Natural killer cell (primary cell): ENCODE data around the gene PRPF38B. TPM values are rescaled to one million over a fixed set of nuclear protein-coding genes. Genes with fewer than 3 reads are reported as not detected.

Experiments used
- ATAC-seq, 3 donors: fragments of 150-1000 bp in 2 of 3; fragments of 200-7000 bp in 1 of 3; cut with Tn5 transposase; 1 replicate in 1 of 3; 2 replicates in 2 of 3; pipeline ENCODE4 v1.10.0; 2021; ENCODE audit warnings: mild to moderate bottlenecking in 2 of 3, moderate library complexity in 2 of 3
- DNase-seq, 2 donors: peaks; one replicate each; pipeline versions ENCODE4 v3.0.0 to v3.0.0-alpha.2; 2013 to 2021; ENCODE audit warnings: mixed read lengths in 1 of 2
- H3K27ac ChIP-seq: one replicate; pipeline ENCODE4 v1.5.1; 2013; ENCODE audit warnings: mild to moderate bottlenecking, low read length
- H3K27me3 ChIP-seq: one replicate; pipeline ENCODE4 v1.6.1; 2013; ENCODE audit warnings: low read length; ENCODE audit not compliant: control insufficient read depth, insufficient read depth
- H3K36me3 ChIP-seq: one replicate; pipeline ENCODE4 v1.6.1; 2013; ENCODE audit warnings: low read length; ENCODE audit not compliant: control insufficient read depth, insufficient read depth
- H3K4me1 ChIP-seq: one replicate; pipeline ENCODE4 v1.6.1; 2013; ENCODE audit warnings: low read length; ENCODE audit not compliant: control insufficient read depth, insufficient read depth
- H3K4me3 ChIP-seq: one replicate; pipeline ENCODE4 v1.5.1; 2013; ENCODE audit warnings: low read length
- H3K9me3 ChIP-seq: one replicate; pipeline ENCODE4 v1.6.1; 2013; ENCODE audit warnings: low read length; ENCODE audit not compliant: control insufficient read depth, insufficient read depth
- H3K27ac Mint-ChIP-seq, 2 donors: one replicate each; pipeline ENCODE4 v1.8.0; 2022; ENCODE audit warnings: mild to moderate bottlenecking in 2 of 2, mixed read lengths in 2 of 2, moderate library complexity in 1 of 2
- H3K27me3 Mint-ChIP-seq, 2 donors: one replicate each; pipeline ENCODE4 v1.8.0; 2022; ENCODE audit warnings: low read depth in 2 of 2, mixed read lengths in 2 of 2
- H3K36me3 Mint-ChIP-seq: one replicate; pipeline ENCODE4 v1.8.0; 2022; ENCODE audit warnings: mixed read lengths
- H3K4me1 Mint-ChIP-seq, 2 donors: one replicate each; pipeline ENCODE4 v1.8.0; 2022; ENCODE audit warnings: mixed read lengths in 2 of 2
- H3K4me3 Mint-ChIP-seq: one replicate; pipeline ENCODE4 v1.8.0; 2022; ENCODE audit warnings: mild to moderate bottlenecking, moderate library complexity, mixed read lengths
- H3K9me3 Mint-ChIP-seq, 2 donors: one replicate each; pipeline ENCODE4 v1.8.0; 2022; ENCODE audit warnings: mixed read lengths in 2 of 2
- CTCF ChIP-seq: fragments of 200-600 bp; IDR thresholded peaks from one replicate; pipeline ENCODE4 v1.8.0; 2022; ENCODE audit warnings: antibody characterized with exemption
- WGBS: methylation state at CpG from one replicate; pipeline ENCODE4 v1.1.7; 2013; ENCODE audit warnings: missing lambda C conversion rate; ENCODE audit not compliant: insufficient coverage; 5-methylcytosine and 5-hydroxymethylcytosine counted together
- intact Hi-C: fragments of 100-400 bp; cut with micrococcal nuclease; formaldehyde crosslinking; loops from one replicate; pipeline ENCODE4 v1.14.2; 2022
- total RNA-seq, 4 donors: library from RNA; stranded (reverse); fragments of 120-200 nt in 1 of 4; gene quantifications; one replicate each; pipeline versions ENCODE4 v1.2.3 to v1.2.4, GENCODE V29; 2013 to 2022

Gene PRPF38B
- total RNA-seq, 3 donors from 2014 or later (not counting 1 experiment from before 2014, with no cell fraction given), result 115 to 158 (median 156) TPM

GRCh38 chr1:108728327-108728923 lies 36.3 kb downstream of the PRPF38B start:
- DNase-seq (no peak), ATAC-seq (no peak)
- H3K27ac ChIP-seq, result no peak overlapping the region
- Mint-ChIP-seq H3K4me3 (no peak overlapping the region), H3K27ac (no peak overlapping the region), H3K27me3 (peaks cover 9 to 10% of the 10 kb centered on the region in 2 donors), H3K9me3 (no peaks in the 10 kb centered on the region), H3K36me3 (no peaks in the 10 kb centered on the region), H3K4me1 (no peaks in the 10 kb centered on the region)
- TF ChIP-seq CTCF, result no peak
- no peaks in the 10 kb centered on the region for H3K4me1 ChIP-seq
- 92% methylated on average over 8 of the region's 8 CpGs for WGBS
- no peaks in the 10 kb centered on the region for H3K27me3 ChIP-seq
- no peaks in the 10 kb centered on the region for H3K36me3 ChIP-seq
- no peaks in the 10 kb centered on the region for H3K9me3 ChIP-seq
- intact Hi-C loops, result no loop called here
- H3K4me3 ChIP-seq, result no peak overlapping the region

DNA sequence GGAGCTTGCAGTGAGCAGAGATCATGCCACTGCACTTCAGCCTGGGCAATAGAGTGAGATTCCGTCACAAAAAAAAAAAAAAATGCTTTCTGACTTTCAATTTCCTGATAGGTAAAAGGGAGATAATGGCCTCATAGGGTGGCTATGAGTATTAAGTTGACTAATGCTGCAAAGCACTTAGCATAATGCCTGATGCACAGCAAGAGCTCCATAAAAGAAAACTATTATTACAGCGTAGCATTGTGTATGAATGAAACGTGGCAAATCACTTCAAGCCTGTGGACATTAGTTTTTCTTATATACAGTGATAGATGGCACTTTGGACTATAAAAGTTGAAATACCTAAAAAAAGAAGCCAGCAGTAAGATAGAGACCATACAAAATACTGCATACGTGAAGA lies 37.4 kb downstream of the PRPF38B start:
- Histone ChIP-seq H3K4me3 (no peak overlapping the region), H3K27me3 (no peaks in the 10 kb centered on the region), H3K4me1 (no peaks in the 10 kb centered on the region), H3K9me3 (no peaks in the 10 kb centered on the region), H3K27ac (no peak overlapping the region), H3K36me3 (no peaks in the 10 kb centered on the region)
- H3K36me3 Mint-ChIP-seq, result no peaks in the 10 kb centered on the region
- intact Hi-C loops, result no loop called here
- no peak overlapping the region for H3K27ac Mint-ChIP-seq
- TF ChIP-seq CTCF, result no peak
- H3K9me3 Mint-ChIP-seq, result no peaks in the 10 kb centered on the region
- H3K4me3 Mint-ChIP-seq, result no peak overlapping the region
- H3K4me1 Mint-ChIP-seq, result no peaks in the 10 kb centered on the region
- 89% methylated on average over 3 of the region's 4 CpGs for WGBS
- no peak for DNase-seq
- ATAC-seq, result no peak
- H3K27me3 Mint-ChIP-seq, result peaks cover 9 to 10% of the 10 kb centered on the region in 2 donors

GRCh38 chr1:108732398-108732797 lies 40.3 kb downstream of the PRPF38B start:
- TF ChIP-seq CTCF, result no peak
- DNase-seq, result no peak
- Mint-ChIP-seq H3K4me3 (no peak overlapping the region), H3K36me3 (no peaks in the 10 kb centered on the region), H3K9me3 (no peaks in the 10 kb centered on the region), H3K27ac (no peak overlapping the region), H3K27me3 (peaks cover 14 to 15% of the 10 kb centered on the region in 2 donors), H3K4me1 (no peaks in the 10 kb centered on the region)
- H3K4me1 ChIP-seq, result no peaks in the 10 kb centered on the region
- H3K36me3 ChIP-seq, result no peaks in the 10 kb centered on the region
- H3K27me3 ChIP-seq, result no peaks in the 10 kb centered on the region
- no peaks in the 10 kb centered on the region for H3K9me3 ChIP-seq
- no peak for ATAC-seq
- 67% methylated on average over 1 of the region's 1 CpG for WGBS
- no peak overlapping the region for H3K4me3 ChIP-seq
- no peak overlapping the region for H3K27ac ChIP-seq
- intact Hi-C loops, result no loop called here
